GM12878 (cell line): Measurements from ENCODE around the gene C5AR2. TPM values are rescaled to one million over a fixed set of nuclear protein-coding genes. Genes with fewer than 3 reads are reported as not detected.

Source experiments
- ATAC-seq: fragments of 200-7000 bp; cut with Tn5 transposase; 3 replicates; pipeline ENCODE4 v1.9.1; 2020; ENCODE audit warnings: mild to moderate bottlenecking, moderate library complexity
- BruUV-seq: library from RNA; stranded (reverse); fragments of 400-500 nt; replicated peaks from 2 replicates; lab custom pipeline; 2021; lab: Mats Ljungman, UMichigan
- CTCF ChIA-PET: fragments of 300-600 bp; sonication (Branson Sonifier 250); formaldehyde crosslinking; extraction: SDS; loops from one replicate; lab custom pipeline; 2021; ENCODE audit warnings: inconsistent platforms; lab: Yijun Ruan, JAX
- POLR2A ChIA-PET: fragments of 350-600 bp; formaldehyde crosslinking; extraction: SDS; loops from one replicate; lab custom pipeline; 2021; ENCODE audit warnings: inconsistent platforms; lab: Charles Lee
- RAD21 ChIA-PET: fragments of 300-600 bp; sonication (Branson Sonifier 250); formaldehyde crosslinking; loops from one replicate; lab custom pipeline; 2023; ENCODE audit warnings: antibody characterized with exemption; ENCODE audit not compliant: unreplicated experiment; lab: Charles Lee
- SMC1A ChIA-PET: fragments of 300-600 bp; sonication (Branson Sonifier 250); formaldehyde crosslinking; loops from one replicate; lab custom pipeline; 2023; ENCODE audit not compliant: unreplicated experiment, uncharacterized antibody; lab: Charles Lee
- DNase-seq: peaks from one replicate; pipeline ENCODE4 v3.0.0-alpha.2; 2011; ENCODE audit warnings: low read depth, low spot score
- FAIRE-seq: peaks from 3 replicates; lab custom pipeline; 2011; peaks lifted over from hg19 to GRCh38; lab: Jason Lieb, UNC
- H2AFZ ChIP-seq: 2 replicates; pipeline ENCODE4 v1.6.0; 2011; ENCODE audit warnings: low read depth, low read length, control low read depth; ENCODE audit not compliant: control insufficient read depth
- H3K27ac ChIP-seq: 2 replicates; pipeline ENCODE4 v1.5.1; 2011; ENCODE audit warnings: control low read depth; ENCODE audit not compliant: control insufficient read depth, insufficient read depth
- H3K27me3 ChIP-seq, 2 experiments: replicated peaks in 1 of 2; 2 replicates each; pipeline versions ENCODE4 v1.6.0 to v1.6.1; 2011; ENCODE audit warnings: low read length in 1 of 2; ENCODE audit not compliant: control insufficient read depth in 2 of 2, insufficient read depth in 2 of 2
- H3K36me3 ChIP-seq, 2 experiments: 2 replicates each; pipeline ENCODE4 v1.5.1; 2011; ENCODE audit warnings: low read length in 1 of 2; ENCODE audit not compliant: control insufficient read depth in 2 of 2, insufficient read depth in 2 of 2
- H3K4me1 ChIP-seq: 2 replicates; pipeline ENCODE4 v1.6.1; 2011; ENCODE audit warnings: mild to moderate bottlenecking, low read length, moderate library complexity, mixed read lengths; ENCODE audit not compliant: control insufficient read depth, insufficient read depth
- H3K4me2 ChIP-seq: 2 replicates; pipeline ENCODE4 v1.6.0; 2011; ENCODE audit warnings: control low read depth; ENCODE audit not compliant: control insufficient read depth, insufficient read depth
- H3K4me3 ChIP-seq: fragments of 200-600 bp; sonication (generic); 2 replicates; pipeline ENCODE4 v1.5.1; 2016
- H3K79me2 ChIP-seq: 2 replicates; pipeline ENCODE4 v1.6.0; 2011; ENCODE audit warnings: low read length; ENCODE audit not compliant: control insufficient read depth, insufficient read depth
- H3K9ac ChIP-seq: 2 replicates; pipeline ENCODE4 v1.8.0; 2011; ENCODE audit warnings: low read length, control low read depth, mixed read lengths; ENCODE audit not compliant: control insufficient read depth, insufficient read depth
- H3K9me3 ChIP-seq: replicated peaks from 3 replicates; pipeline ENCODE4 v1.5.1; 2011; ENCODE audit warnings: mild to moderate bottlenecking, low read length; ENCODE audit not compliant: control insufficient read depth, insufficient read depth
- H4K20me1 ChIP-seq: 2 replicates; pipeline ENCODE4 v1.6.0; 2011; ENCODE audit not compliant: control insufficient read depth, insufficient read depth
- BCL11A ChIP-seq: IDR thresholded peaks from 2 replicates; pipeline ENCODE4 v1.6.1; 2011; ENCODE audit warnings: low read depth, low read length
- HDAC2 ChIP-seq: fragments of 200-600 bp; sonication (generic); IDR thresholded peaks from 2 replicates; pipeline ENCODE4 v1.6.1; 2017
- POU2F2 ChIP-seq: IDR thresholded peaks from 3 replicates; pipeline ENCODE4 v1.6.1; 2011; ENCODE audit warnings: low read depth, mild to moderate bottlenecking, low read length, borderline replicate concordance
- RELA ChIP-seq: fragments of 450-650 bp; IDR thresholded peaks from 2 replicates; pipeline ENCODE4 v1.8.0; 2014; ENCODE audit warnings: borderline replicate concordance; ENCODE audit not compliant: partially characterized antibody
- STAT1 ChIP-seq: fragments of 450-650 bp; conservative IDR thresholded peaks from 2 replicates; pipeline ENCODE4 v1.6.1; 2014; ENCODE audit warnings: antibody characterized with exemption, mild to moderate bottlenecking
- WGBS: methylation state at CpG from one replicate; pipeline ENCODE4 v1.1.6; 2016; ENCODE audit warnings: low lambda C conversion rate; ENCODE audit not compliant: insufficient replicate concordance, insufficient coverage; ENCODE audit errors: missing lambda C conversion rate; 5-methylcytosine and 5-hydroxymethylcytosine counted together
- in situ Hi-C: fragments of 300-500 bp; cut with MboI; formaldehyde crosslinking; loops from 9 replicates; pipeline ENCODE4 v1.14.3; 2018; ENCODE audit warnings: mixed read lengths
- intact Hi-C: fragments of 100-400 bp; cut with micrococcal nuclease; formaldehyde crosslinking; loops from one replicate; pipeline ENCODE4 v1.14.2; 2022; ENCODE audit not compliant: unreplicated experiment
- polyA plus RNA-seq, 11 experiments: library from polyadenylated mRNA; depleted of rRNA in 4 of 11; unstranded in 6 of 11; stranded (reverse) in 5 of 11; fragments of >200 nt; fragmentation: Nextera tagmentation in 4 of 11; fragmentation: Illumina TruSeq in 1 of 11; extraction: Ambion mirVana in 4 of 11; extraction: Trizol in 1 of 11; gene quantifications; 1 replicate in 1 of 11; 2 replicates in 10 of 11; pipeline versions ENCODE4 v1.2.1 to v1.2.3, GENCODE V29; 2011 to 2016; ENCODE audit warnings: inconsistent platforms in 2 of 11, missing spikeins in 2 of 11, low read depth in 1 of 11
- total RNA-seq, 4 experiments: library from RNA; depleted of rRNA in 3 of 4; stranded (reverse); fragments of >200 nt in 3 of 4; fragmentation: Illumina TruSeq in 1 of 4; extraction: Trizol in 1 of 4; gene quantifications; 2 replicates each; pipeline versions ENCODE4 v1.2.1 to v1.2.3, GENCODE V29; 2013 to 2021
- TF ChIP-seq, protein P1 (sequence below): IDR thresholded peaks from 2 replicates; pipeline ENCODE4 v1.6.1; 2012; ENCODE audit warnings: improper control_type of control experiment, low read depth, low read length; ENCODE audit not compliant: insufficient replicate concordance
- TF ChIP-seq, protein P2 (sequence below): IDR thresholded peaks from 2 replicates; pipeline ENCODE4 v1.6.1; 2012; ENCODE audit warnings: low read depth, low read length, improper control_type of control experiment
- TF ChIP-seq, protein P3 (sequence below): fragments of 450-650 bp; IDR thresholded peaks from 2 replicates; pipeline ENCODE4 v1.6.1; 2017; ENCODE audit warnings: antibody characterized with exemption, mild to moderate bottlenecking, moderate library complexity

C5AR2 gene
- total and polyA plus RNA-seq, 10 of the 15 experiments (the other 5 are each of a cell fraction or from before 2014, with no cell fraction given) = 0.01 TPM; not detected in 9

DNA sequence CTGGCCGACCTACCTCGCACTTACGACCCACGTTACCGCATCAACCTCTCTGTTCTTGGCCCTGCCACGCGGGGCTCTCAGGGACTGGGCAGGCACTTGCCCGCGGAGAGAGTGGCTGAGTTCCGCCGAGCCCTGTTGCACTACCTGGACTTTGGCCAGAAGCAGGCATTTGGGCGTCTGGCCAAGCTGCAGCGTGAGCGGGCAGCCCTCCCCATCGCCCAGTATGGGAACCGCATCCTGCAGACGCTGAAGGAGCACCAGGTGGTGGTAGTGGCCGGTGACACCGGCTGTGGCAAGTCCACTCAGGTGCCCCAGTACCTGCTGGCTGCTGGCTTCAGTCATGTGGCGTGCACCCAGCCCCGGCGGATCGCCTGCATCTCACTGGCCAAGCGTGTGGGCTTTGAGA is 21.3 kb downstream of the C5AR2 start (continued):
- TF ChIP-seq, protein P1, sequence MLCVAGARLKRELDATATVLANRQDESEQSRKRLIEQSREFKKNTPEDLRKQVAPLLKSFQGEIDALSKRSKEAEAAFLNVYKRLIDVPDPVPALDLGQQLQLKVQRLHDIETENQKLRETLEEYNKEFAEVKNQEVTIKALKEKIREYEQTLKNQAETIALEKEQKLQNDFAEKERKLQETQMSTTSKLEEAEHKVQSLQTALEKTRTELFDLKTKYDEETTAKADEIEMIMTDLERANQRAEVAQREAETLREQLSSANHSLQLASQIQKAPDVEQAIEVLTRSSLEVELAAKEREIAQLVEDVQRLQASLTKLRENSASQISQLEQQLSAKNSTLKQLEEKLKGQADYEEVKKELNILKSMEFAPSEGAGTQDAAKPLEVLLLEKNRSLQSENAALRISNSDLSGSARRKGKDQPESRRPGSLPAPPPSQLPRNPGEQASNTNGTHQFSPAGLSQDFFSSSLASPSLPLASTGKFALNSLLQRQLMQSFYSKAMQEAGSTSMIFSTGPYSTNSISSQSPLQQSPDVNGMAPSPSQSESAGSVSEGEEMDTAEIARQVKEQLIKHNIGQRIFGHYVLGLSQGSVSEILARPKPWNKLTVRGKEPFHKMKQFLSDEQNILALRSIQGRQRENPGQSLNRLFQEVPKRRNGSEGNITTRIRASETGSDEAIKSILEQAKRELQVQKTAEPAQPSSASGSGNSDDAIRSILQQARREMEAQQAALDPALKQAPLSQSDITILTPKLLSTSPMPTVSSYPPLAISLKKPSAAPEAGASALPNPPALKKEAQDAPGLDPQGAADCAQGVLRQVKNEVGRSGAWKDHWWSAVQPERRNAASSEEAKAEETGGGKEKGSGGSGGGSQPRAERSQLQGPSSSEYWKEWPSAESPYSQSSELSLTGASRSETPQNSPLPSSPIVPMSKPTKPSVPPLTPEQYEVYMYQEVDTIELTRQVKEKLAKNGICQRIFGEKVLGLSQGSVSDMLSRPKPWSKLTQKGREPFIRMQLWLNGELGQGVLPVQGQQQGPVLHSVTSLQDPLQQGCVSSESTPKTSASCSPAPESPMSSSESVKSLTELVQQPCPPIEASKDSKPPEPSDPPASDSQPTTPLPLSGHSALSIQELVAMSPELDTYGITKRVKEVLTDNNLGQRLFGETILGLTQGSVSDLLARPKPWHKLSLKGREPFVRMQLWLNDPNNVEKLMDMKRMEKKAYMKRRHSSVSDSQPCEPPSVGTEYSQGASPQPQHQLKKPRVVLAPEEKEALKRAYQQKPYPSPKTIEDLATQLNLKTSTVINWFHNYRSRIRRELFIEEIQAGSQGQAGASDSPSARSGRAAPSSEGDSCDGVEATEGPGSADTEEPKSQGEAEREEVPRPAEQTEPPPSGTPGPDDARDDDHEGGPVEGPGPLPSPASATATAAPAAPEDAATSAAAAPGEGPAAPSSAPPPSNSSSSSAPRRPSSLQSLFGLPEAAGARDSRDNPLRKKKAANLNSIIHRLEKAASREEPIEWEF = no peak
- TF ChIP-seq, protein P2, sequence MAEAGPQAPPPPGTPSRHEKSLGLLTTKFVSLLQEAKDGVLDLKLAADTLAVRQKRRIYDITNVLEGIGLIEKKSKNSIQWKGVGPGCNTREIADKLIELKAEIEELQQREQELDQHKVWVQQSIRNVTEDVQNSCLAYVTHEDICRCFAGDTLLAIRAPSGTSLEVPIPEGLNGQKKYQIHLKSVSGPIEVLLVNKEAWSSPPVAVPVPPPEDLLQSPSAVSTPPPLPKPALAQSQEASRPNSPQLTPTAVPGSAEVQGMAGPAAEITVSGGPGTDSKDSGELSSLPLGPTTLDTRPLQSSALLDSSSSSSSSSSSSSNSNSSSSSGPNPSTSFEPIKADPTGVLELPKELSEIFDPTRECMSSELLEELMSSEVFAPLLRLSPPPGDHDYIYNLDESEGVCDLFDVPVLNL = no peak

DNA sequence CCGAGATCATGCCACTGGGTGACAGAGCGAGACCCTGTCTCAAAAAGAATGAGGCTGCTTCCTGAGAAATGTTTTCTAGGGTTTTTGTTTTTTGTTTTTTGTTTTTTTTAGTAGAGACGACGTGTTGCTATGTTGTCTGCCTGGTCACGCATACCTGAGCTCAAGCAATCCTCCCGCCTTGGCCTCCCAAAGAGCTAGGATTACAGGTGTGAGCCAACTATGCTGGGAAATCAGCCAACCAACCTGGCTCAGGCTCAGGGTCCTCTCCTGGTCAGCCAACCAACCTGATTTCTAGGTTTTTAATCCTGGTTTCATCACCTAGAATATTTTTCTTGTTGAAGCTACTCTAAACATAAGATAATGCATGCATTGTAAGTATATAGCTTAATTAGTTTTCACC is 24.9 kb downstream of the C5AR2 start:
- POLR2A ChIA-PET = no interaction called here
- Histone ChIP-seq H3K4me1 (no peaks in the 10 kb centered on the region; the same call in 1 of the 2 replicates), H2AFZ (no peak overlapping the region), H4K20me1 (no peaks in the 10 kb centered on the region), H3K27me3 (no peaks in the 10 kb centered on the region), H3K9ac (no peak overlapping the region), H3K36me3 (peaks cover 19 to 36% of the 10 kb centered on the region in 2 experiments), H3K4me3 (no peak overlapping the region), H3K4me2 (no peak overlapping the region), H3K27ac (no peak overlapping the region)
- intact Hi-C loops = no loop called here
- in situ Hi-C loops = no loop called here
- SMC1A ChIA-PET = interaction anchor here (0.6 kb wide), 1 partner anchor 8 kb away, joined by 3 read pairs; the partner anchor contains the start of gene DHX34
- no peak for ATAC-seq
- RAD21 ChIA-PET = interaction anchor here (1.1 kb wide), 1 partner anchor 8 kb away, joined by 3 read pairs; the partner anchor contains the start of gene DHX34
- no TSS peak for BruUV-seq
- FAIRE-seq = no peak
- 98% methylated on average over 6 of the region's 6 CpGs for WGBS
- CTCF ChIA-PET = interaction anchor here (1.2 to 1.5 kb wide), 2 partner anchors 8 to 34 kb away, joined by 3 to 6 read pairs; no protein-coding TSS in a partner anchor
- TF ChIP-seq HDAC2 (no peak), POU2F2 (no peak), RELA (no peak), STAT1 (no peak), BCL11A (no peak)
- TF ChIP-seq, protein P3, sequence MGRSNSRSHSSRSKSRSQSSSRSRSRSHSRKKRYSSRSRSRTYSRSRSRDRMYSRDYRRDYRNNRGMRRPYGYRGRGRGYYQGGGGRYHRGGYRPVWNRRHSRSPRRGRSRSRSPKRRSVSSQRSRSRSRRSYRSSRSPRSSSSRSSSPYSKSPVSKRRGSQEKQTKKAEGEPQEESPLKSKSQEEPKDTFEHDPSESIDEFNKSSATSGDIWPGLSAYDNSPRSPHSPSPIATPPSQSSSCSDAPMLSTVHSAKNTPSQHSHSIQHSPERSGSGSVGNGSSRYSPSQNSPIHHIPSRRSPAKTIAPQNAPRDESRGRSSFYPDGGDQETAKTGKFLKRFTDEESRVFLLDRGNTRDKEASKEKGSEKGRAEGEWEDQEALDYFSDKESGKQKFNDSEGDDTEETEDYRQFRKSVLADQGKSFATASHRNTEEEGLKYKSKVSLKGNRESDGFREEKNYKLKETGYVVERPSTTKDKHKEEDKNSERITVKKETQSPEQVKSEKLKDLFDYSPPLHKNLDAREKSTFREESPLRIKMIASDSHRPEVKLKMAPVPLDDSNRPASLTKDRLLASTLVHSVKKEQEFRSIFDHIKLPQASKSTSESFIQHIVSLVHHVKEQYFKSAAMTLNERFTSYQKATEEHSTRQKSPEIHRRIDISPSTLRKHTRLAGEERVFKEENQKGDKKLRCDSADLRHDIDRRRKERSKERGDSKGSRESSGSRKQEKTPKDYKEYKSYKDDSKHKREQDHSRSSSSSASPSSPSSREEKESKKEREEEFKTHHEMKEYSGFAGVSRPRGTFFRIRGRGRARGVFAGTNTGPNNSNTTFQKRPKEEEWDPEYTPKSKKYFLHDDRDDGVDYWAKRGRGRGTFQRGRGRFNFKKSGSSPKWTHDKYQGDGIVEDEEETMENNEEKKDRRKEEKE = no peak
- TF ChIP-seq, all 136 proteins: peak for 0
- no peaks in the 10 kb centered on the region; the same call in 2 of the 3 replicates for H3K9me3 ChIP-seq
- peaks cover 3% of the 10 kb centered on the region for H3K79me2 ChIP-seq
- DNase-seq = no peak
